Lung (tissue), 12 donors: ENCODE results near the gene LCLAT1. TPM values are rescaled to one million over a fixed set of nuclear protein-coding genes. Genes with fewer than 3 reads are reported as not detected.
A peak's percentile ranks its signal among the peaks of the same experiment; 100 is the strongest.

Experiments used
- ATAC-seq: fragments of 200-7000 bp; cut with Tn5 transposase; one replicate; pipeline ENCODE4 v1.9.1; 2020; ENCODE audit warnings: moderate number of reproducible peaks; ENCODE audit not compliant: insufficient read depth, low FRiP score
- DNase-seq, 3 donors: peaks; one replicate each; pipeline ENCODE4 v3.0.0-alpha.2; 2013 to 2017
- H3K27ac ChIP-seq, 2 donors: one replicate each; pipeline ENCODE4 v1.5.1; 2013; ENCODE audit warnings: mild to moderate bottlenecking in 2 of 2, moderate library complexity in 2 of 2, control low read depth in 1 of 2, inconsistent platforms in 1 of 2, low read depth in 1 of 2, low read length in 1 of 2
- H3K27me3 ChIP-seq, 3 donors: one replicate each; pipeline ENCODE4 v1.5.1; 2013; ENCODE audit warnings: low read length in 2 of 3; ENCODE audit not compliant: control insufficient read depth in 3 of 3, insufficient read depth in 3 of 3
- H3K36me3 ChIP-seq, 4 donors: one replicate each; pipeline ENCODE4 v1.5.1; 2013; ENCODE audit warnings: low read length in 4 of 4, mild to moderate bottlenecking in 1 of 4, moderate library complexity in 1 of 4; ENCODE audit not compliant: control insufficient read depth in 4 of 4, insufficient read depth in 4 of 4
- H3K4me1 ChIP-seq, 5 donors: one replicate each; pipeline ENCODE4 v1.5.1; 2013; ENCODE audit warnings: low read length in 5 of 5, mild to moderate bottlenecking in 2 of 5, moderate library complexity in 1 of 5; ENCODE audit not compliant: control insufficient read depth in 5 of 5, insufficient read depth in 5 of 5
- H3K4me3 ChIP-seq: one replicate; pipeline ENCODE4 v1.5.1; 2013; ENCODE audit warnings: mild to moderate bottlenecking, control low read depth, moderate library complexity
- H3K9ac ChIP-seq, 2 donors: one replicate each; pipeline ENCODE4 v1.5.1; 2013; ENCODE audit warnings: low read length in 2 of 2, control low read depth in 1 of 2; ENCODE audit not compliant: insufficient read depth in 1 of 2
- H3K9me3 ChIP-seq, 4 donors: one replicate each; pipeline ENCODE4 v1.5.1; 2013; ENCODE audit warnings: low read length in 3 of 4, mild to moderate bottlenecking in 1 of 4, moderate library complexity in 1 of 4; ENCODE audit not compliant: control insufficient read depth in 4 of 4, insufficient read depth in 3 of 4
- WGBS, 2 donors: extraction: QIAGEN DNeasy Blood & Tissue Kit; methylation state at CpG; one replicate each; pipeline ENCODE4 v1.1.7; 2013; 5-methylcytosine and 5-hydroxymethylcytosine counted together
- polyA plus RNA-seq, 2 donors: library from polyadenylated mRNA; stranded (reverse); fragments of 200-250 nt; gene quantifications; one replicate each; pipeline ENCODE4 v1.2.1, GENCODE V29; 2013
- total RNA-seq, 2 donors: library from RNA; depleted of rRNA in 1 of 2; stranded (reverse); fragments of >200 nt in 1 of 2; gene quantifications; one replicate each; pipeline ENCODE4 v1.2.1, GENCODE V29; 2014 to 2021
- TF ChIP-seq, protein P1 (sequence below): IDR thresholded peaks from 2 replicates; pipeline ENCODE4 v1.5.1; 2012; ENCODE audit warnings: mild to moderate bottlenecking; ENCODE audit errors: control extremely low read depth, extremely low read depth
- donor health status: control.
- donor health status: control.
- donor health status: Bipolar disorder and iron deficiency.
- donor health status: healthy.
- donor health status: DM: yes; HTN: yes; CAD: no.

Gene LCLAT1
- total and polyA plus RNA-seq, 4 donors, result 2.4 to 24.2 (median 10.8) TPM

- peak; percentile 62 to 89 (median 65) for DNase-seq
- Histone ChIP-seq H3K36me3 (no peaks in the 10 kb centered on the region), H3K27me3 (no peaks in the 10 kb centered on the region), H3K4me3 (no peak overlapping the region), H3K27ac (peak overlapping the region; percentile 34 to 43), H3K9ac (no peak overlapping the region), H3K9me3 (no peaks in the 10 kb centered on the region), H3K4me1 (peaks cover 0 to 54% (median 12%) of the 10 kb centered on the region in 5 donors)
- TF ChIP-seq, protein P1, sequence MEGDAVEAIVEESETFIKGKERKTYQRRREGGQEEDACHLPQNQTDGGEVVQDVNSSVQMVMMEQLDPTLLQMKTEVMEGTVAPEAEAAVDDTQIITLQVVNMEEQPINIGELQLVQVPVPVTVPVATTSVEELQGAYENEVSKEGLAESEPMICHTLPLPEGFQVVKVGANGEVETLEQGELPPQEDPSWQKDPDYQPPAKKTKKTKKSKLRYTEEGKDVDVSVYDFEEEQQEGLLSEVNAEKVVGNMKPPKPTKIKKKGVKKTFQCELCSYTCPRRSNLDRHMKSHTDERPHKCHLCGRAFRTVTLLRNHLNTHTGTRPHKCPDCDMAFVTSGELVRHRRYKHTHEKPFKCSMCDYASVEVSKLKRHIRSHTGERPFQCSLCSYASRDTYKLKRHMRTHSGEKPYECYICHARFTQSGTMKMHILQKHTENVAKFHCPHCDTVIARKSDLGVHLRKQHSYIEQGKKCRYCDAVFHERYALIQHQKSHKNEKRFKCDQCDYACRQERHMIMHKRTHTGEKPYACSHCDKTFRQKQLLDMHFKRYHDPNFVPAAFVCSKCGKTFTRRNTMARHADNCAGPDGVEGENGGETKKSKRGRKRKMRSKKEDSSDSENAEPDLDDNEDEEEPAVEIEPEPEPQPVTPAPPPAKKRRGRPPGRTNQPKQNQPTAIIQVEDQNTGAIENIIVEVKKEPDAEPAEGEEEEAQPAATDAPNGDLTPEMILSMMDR, result no peak
- WGBS, 2 donors, result 44 to 63% methylated on average over 3 of the region's 3 CpGs
- no peak for ATAC-seq
These were observed 29.8 kb upstream of the LCLAT1 start for GRCh38 chr2:30417253-30417652.

- H3K9me3 ChIP-seq, result no peaks in the 10 kb centered on the region
- H3K9ac ChIP-seq, result peak overlapping the region in 1 of 2 donors; percentile 54
- peaks cover 0 to 31% (median 10%) of the 10 kb centered on the region in 5 donors for H3K4me1 ChIP-seq
- H3K27me3 ChIP-seq, result no peaks in the 10 kb centered on the region
- TF ChIP-seq, protein P1, result no peak
- peak overlapping the region; percentile 74 to 82 for H3K27ac ChIP-seq
- DNase-seq (no peak), ATAC-seq (no peak)
- H3K4me3 ChIP-seq, result no peak overlapping the region
- 75 to 85% methylated on average over 3 of the region's 3 CpGs for WGBS, 2 donors
- H3K36me3 ChIP-seq, result no peaks in the 10 kb centered on the region
These were observed 25.9 kb upstream of the LCLAT1 start for GRCh38 chr2:30421026-30421603.

DNA sequence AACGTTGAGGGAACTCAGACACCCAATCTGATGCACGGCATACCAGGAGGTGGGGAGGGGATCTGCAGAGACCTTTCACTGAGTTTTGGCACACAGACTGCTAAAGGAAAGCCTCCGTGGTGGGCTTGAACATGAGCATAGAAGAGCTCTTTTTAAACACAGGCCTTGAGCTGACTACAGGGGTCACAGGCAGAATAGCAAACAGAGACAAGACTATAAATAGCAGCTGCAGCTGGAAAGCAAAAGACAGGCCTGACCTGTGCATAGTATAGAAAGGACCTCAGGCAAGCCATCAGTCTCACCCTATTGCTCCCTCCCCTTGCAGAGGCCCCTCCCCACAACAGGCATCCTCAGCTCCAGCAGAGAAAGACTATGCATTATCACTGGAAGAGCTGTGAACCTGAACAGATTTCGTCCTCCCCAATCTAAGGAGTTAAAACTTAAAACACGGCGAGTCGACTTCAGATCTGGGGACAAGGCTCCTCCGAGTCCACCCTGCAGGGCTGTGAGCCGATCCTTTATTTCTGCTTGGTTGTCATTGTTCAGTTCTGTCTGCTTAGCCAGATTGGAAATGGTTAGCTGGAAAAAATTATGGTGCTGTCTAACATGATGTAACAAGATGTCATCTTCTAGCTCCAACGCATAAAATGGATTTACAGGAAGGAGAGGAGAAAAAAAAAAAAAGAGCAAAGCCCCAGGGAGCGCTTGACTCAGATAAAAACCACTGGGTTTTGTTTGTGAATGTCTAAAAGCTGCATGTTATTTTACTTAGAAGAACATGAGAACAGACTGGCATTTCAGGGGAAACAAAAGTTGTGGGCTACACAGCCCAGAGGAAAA, 25.2 kb upstream of the LCLAT1 start:
- 63 to 76% methylated on average over 11 of the region's 11 CpGs for WGBS, 2 donors
- Histone ChIP-seq H3K9ac (peak overlapping the region in 1 of 2 donors; percentile 54), H3K9me3 (no peaks in the 10 kb centered on the region), H3K36me3 (no peaks in the 10 kb centered on the region), H3K4me1 (peaks cover 0 to 25% (median 8%) of the 10 kb centered on the region in 5 donors), H3K27ac (peak overlapping the region; percentile 74 to 82), H3K27me3 (no peaks in the 10 kb centered on the region), H3K4me3 (no peak overlapping the region)
- TF ChIP-seq, protein P1, result no peak
- ATAC-seq, result no peak
- DNase-seq, result peak; percentile 58 to 83 (median 73)
